MM.1S (cell line): ENCODE results near the gene PSIP1.

Experiments
- EZH2phosphoT487 ChIP-seq: fragments of 300-600 bp; sonication (generic); IDR thresholded peaks from 2 replicates; pipeline ENCODE4 v1.6.1; 2018; ENCODE audit warnings: antibody characterized with exemption, low read length
- TF ChIP-seq, protein P1 (sequence below): fragments of 300-600 bp; sonication (generic); IDR thresholded peaks from 2 replicates; pipeline ENCODE4 v1.5.1; 2016; ENCODE audit warnings: antibody characterized with exemption, low read length, mixed read lengths

DNA sequence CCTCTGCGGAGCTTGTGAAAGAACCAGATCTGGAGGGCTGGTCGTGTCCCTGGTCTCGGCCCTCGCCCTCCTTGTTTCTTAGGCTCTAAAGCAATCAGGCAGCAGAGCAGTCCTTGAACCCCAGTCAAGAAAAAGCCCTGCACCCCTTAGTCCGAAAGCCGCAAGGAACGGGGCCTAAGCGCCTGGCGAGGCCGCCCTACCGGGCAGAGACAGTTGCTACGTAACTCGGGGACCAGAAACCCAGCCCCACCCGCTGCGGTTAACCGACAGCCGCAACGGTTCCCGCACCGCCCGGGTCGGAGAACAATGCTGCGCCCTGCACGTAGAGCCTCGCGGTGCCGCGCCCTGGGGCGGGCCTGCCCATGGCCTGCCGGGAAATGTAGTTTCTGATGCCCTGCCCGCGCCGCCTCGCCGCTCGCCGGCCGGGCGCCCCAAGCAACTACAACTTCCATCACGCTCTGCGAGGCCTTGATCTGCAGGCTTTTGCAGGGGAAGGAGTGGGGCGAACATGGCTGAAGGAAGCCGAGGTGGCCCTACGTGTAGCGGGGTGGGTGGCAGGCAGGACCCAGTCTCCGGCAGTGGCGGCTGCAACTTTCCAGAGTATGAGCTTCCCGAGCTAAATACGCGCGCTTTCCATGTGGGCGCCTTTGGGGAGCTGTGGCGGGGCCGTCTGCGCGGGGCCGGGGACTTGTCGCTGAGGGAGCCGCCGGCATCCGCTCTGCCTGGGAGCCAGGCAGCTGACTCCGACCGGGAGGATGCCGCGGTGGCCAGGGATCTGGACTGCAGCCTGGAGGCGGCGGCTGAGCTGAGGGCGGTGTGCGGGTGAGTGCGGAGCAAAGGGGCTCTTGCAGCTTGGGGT, 88.2 kb downstream of the PSIP1 start, which contains the start of gene SNAPC3:
- TF ChIP-seq, protein P1, sequence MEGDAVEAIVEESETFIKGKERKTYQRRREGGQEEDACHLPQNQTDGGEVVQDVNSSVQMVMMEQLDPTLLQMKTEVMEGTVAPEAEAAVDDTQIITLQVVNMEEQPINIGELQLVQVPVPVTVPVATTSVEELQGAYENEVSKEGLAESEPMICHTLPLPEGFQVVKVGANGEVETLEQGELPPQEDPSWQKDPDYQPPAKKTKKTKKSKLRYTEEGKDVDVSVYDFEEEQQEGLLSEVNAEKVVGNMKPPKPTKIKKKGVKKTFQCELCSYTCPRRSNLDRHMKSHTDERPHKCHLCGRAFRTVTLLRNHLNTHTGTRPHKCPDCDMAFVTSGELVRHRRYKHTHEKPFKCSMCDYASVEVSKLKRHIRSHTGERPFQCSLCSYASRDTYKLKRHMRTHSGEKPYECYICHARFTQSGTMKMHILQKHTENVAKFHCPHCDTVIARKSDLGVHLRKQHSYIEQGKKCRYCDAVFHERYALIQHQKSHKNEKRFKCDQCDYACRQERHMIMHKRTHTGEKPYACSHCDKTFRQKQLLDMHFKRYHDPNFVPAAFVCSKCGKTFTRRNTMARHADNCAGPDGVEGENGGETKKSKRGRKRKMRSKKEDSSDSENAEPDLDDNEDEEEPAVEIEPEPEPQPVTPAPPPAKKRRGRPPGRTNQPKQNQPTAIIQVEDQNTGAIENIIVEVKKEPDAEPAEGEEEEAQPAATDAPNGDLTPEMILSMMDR: no peak
- no peak for TF ChIP-seq EZH2phosphoT487
